22Rv1 (cell line): ENCODE results near the gene ABL1.
"Not testable (repeated sequence)": the region's sequence is repeated elsewhere in the genome, so short reads cannot be mapped to it uniquely, and the experiment has no call there.

Experiments used
- CTCF ChIP-seq: fragments of 450-650 bp; IDR thresholded peaks from 2 replicates; pipeline ENCODE4 v1.5.1; 2017; ENCODE audit warnings: mild to moderate bottlenecking
- ZFX ChIP-seq: fragments of 450-650 bp; IDR thresholded peaks from 2 replicates; pipeline ENCODE4 v1.6.1; 2017; ENCODE audit warnings: antibody characterized with exemption, borderline replicate concordance

- not testable (repeated sequence) for TF ChIP-seq CTCF, ZFX
Measured at GRCh38 chr9:130910670-130911069, 75.6 kb downstream of the ABL1 start.
